ENCODE measurements around the gene EID3. TPM values are rescaled to one million over a fixed set of nuclear protein-coding genes. Genes with fewer than 3 reads are reported as not detected.
A peak's percentile ranks its signal among the peaks of the same experiment; 100 is the strongest.

Gene EID3
- polyA plus RNA-seq, 2 of the 4 experiments (the other 2 are of a cell fraction) = 6.8 to 12.2 TPM

GRCh38 chr12:104282109-104282508 lies 21.4 kb upstream of the EID3 start (continued):
- TF ChIP-seq POLR2AphosphoS2 (conservative IDR thresholded peaks at IDR 0.05; ENCODE audit: low read length) = no peak
- TF ChIP-seq HOXA7 (CRISPR knock-in tag; IDR thresholded peaks at IDR 0.05) = no peak
- no peak for TF ChIP-seq CHD4 (IDR thresholded peaks at IDR 0.05; ENCODE audit: borderline replicate concordance)
- no peak for TF ChIP-seq ZNF302 (CRISPR knock-in tag; IDR thresholded peaks at IDR 0.05)
- no peak for TF ChIP-seq E2F6 (IDR thresholded peaks at IDR 0.05; ENCODE audit: borderline replicate concordance, low read depth)

GRCh38 chr12:104285740-104286515 lies 17.6 kb upstream of the EID3 start:
- H3K4me1 ChIP-seq = peaks cover 47% of the 10 kb centered on the region
- no peak for DNase-seq (ENCODE audit: low read depth in 1 of 2, low spot score in 1 of 2)
- peak overlapping the region; percentile 97 for H3K4me2 ChIP-seq
- H3K27ac ChIP-seq = peak overlapping the region; percentile 94 to 98
- no peak for FAIRE-seq
- 4% methylated on average over 3 of the region's 3 CpGs for WGBS (ENCODE audit: missing lambda C conversion rate)
- ATAC-seq = peak; percentile 32 to 54
- no peaks in the 10 kb centered on the region for H3K9me3 ChIP-seq
- CTCF ChIA-PET = interaction anchor here (1.0 to 13.7 kb wide), 6 partner anchors 9 to 177 kb away, joined by 3 to 155 read pairs (median 16); partner anchors contain the start of genes EID3 and TXNRD1
- POLR2A ChIA-PET = interaction anchor here (0.8 to 8.6 kb wide), 14 partner anchors 9 to 148 kb away, joined by 3 to 190 read pairs (median 10); partner anchors contain the start of genes EID3, NFYB and TXNRD1
- peak overlapping the region; percentile 68; the same call in 1 of the 3 replicates for H3K4me3 ChIP-seq
- TF ChIP-seq E2F6 (IDR thresholded peaks at IDR 0.05; ENCODE audit: borderline replicate concordance, low read depth) (no peak; the same call in 1 of the 2 replicates), NPAS2 (CRISPR knock-in tag; IDR thresholded peaks at IDR 0.05; ENCODE audit: borderline replicate concordance) (no peak), BCL3 (IDR thresholded peaks at IDR 0.05) (no peak), HOXB5 (CRISPR knock-in tag; IDR thresholded peaks at IDR 0.05) (0 out of 2 replicates have a peak, but pooled peaks have one; percentile 14), MAX (IDR thresholded peaks at IDR 0.05) (0 out of 2 replicates have a peak, but pooled peaks have one; percentile 32), HES2 (IDR thresholded peaks at IDR 0.05) (no peak), RCOR1 (IDR thresholded peaks at IDR 0.05; ENCODE audit: low read depth, low read length) (no peak), ESRRA (IDR thresholded peaks at IDR 0.05; ENCODE audit: borderline replicate concordance, low read length) (no peak), SMC3 (IDR thresholded peaks at IDR 0.05) (no peak), HMGXB4 (CRISPR knock-in tag; IDR thresholded peaks at IDR 0.05; ENCODE audit: borderline replicate concordance) (peak; percentile 49; the same call in 1 of the 2 replicates), EP300 (IDR thresholded peaks at IDR 0.05) (no peak), FOSL2 (IDR thresholded peaks at IDR 0.05) (no peak), FOSL2 (CRISPR knock-in tag; IDR thresholded peaks at IDR 0.05) (peak; percentile 76; the same call in 1 of the 2 replicates), CHD4 (IDR thresholded peaks at IDR 0.05; ENCODE audit: borderline replicate concordance) (no peak), NFE2L2 (conservative IDR thresholded peaks at IDR 0.05; ENCODE audit: low read length) (0 out of 2 replicates have a peak, but pooled peaks have one; percentile 9), ZC3H11A (IDR thresholded peaks at IDR 0.05) (no peak), EHMT2 (IDR thresholded peaks at IDR 0.05; ENCODE audit: low read depth) (no peak), BHLHE40 (IDR thresholded peaks at IDR 0.05; ENCODE audit: low read depth, low read length) (no peak), FOSB (CRISPR knock-in tag; IDR thresholded peaks at IDR 0.05) (no peak; the same call in 1 of the 2 replicates), ELK1 (IDR thresholded peaks at IDR 0.05; ENCODE audit: low read depth, low read length) (no peak), TFCP2L1 (CRISPR knock-in tag; IDR thresholded peaks at IDR 0.05) (no peak), MAFK (IDR thresholded peaks at IDR 0.05; ENCODE audit: partially characterized antibody) (no peak), HEYL (CRISPR knock-in tag; IDR thresholded peaks at IDR 0.05) (peak; percentile 86; the same call in 1 of the 2 replicates), EHF (CRISPR knock-in tag; IDR thresholded peaks at IDR 0.05) (no peak), RARB (CRISPR knock-in tag; IDR thresholded peaks at IDR 0.05) (peak; percentile 50; the same call in 1 of the 2 replicates), POLR2A (IDR thresholded peaks at IDR 0.05; ENCODE audit: low read length) (no peak), CTCF (IDR thresholded peaks at IDR 0.05) (no peak)
